H1 (cell line): ENCODE data around the gene CPPED1. TPM values are rescaled to one million over a fixed set of nuclear protein-coding genes. Genes with fewer than 3 reads are reported as not detected.

Experiments
- CTCF ChIA-PET: fragments of 300-600 bp; sonication (Branson Sonifier 250); formaldehyde crosslinking; loops from one replicate; lab custom pipeline; 2021; ENCODE audit not compliant: partially characterized antibody; lab: Charles Lee
- POLR2A ChIA-PET: fragments of 300-600 bp; sonication (Branson Sonifier 250); formaldehyde crosslinking; loops from one replicate; lab custom pipeline; 2021; ENCODE audit warnings: inconsistent platforms; ENCODE audit not compliant: partially characterized antibody; lab: Charles Lee
- DNase-seq, 2 experiments: peaks; one replicate each; pipeline versions ENCODE4 v3.0.0 to v3.0.0-alpha.2; 2010 to 2022; ENCODE audit warnings: low spot score in 2 of 2, low read depth in 1 of 2, mixed read lengths in 1 of 2
- FAIRE-seq: peaks from 2 replicates; lab custom pipeline; 2011; peaks lifted over from hg19 to GRCh38; lab: Jason Lieb, UNC
- H2AFZ ChIP-seq: 2 replicates; pipeline ENCODE4 v1.8.1; 2012; ENCODE audit warnings: low read length, inconsistent platforms
- H2AK5ac ChIP-seq: 2 replicates; pipeline ENCODE4 v1.6.1; 2013; ENCODE audit warnings: low read depth, low read length
- H2BK120ac ChIP-seq: replicated peaks from 2 replicates; pipeline ENCODE3; 2013; ENCODE audit warnings: low read depth, low read length, inconsistent platforms
- H2BK12ac ChIP-seq: 2 replicates; pipeline ENCODE4 v1.6.1; 2013; ENCODE audit warnings: low read depth, low read length
- H2BK15ac ChIP-seq: 2 replicates; pipeline ENCODE4 v1.6.1; 2013; ENCODE audit warnings: low read length
- H2BK20ac ChIP-seq: 2 replicates; pipeline ENCODE4 v1.6.1; 2013; ENCODE audit warnings: low read length
- H2BK5ac ChIP-seq: 2 replicates; pipeline ENCODE4 v1.6.1; 2013; ENCODE audit warnings: low read depth, low read length
- H3K14ac ChIP-seq: 2 replicates; pipeline ENCODE4 v1.6.1; 2013; ENCODE audit warnings: inconsistent platforms; ENCODE audit not compliant: insufficient read length
- H3K18ac ChIP-seq: 2 replicates; pipeline ENCODE4 v1.6.1; 2013; ENCODE audit warnings: low read length; ENCODE audit errors: extremely low read depth
- H3K23ac ChIP-seq: 2 replicates; pipeline ENCODE4 v1.6.1; 2013; ENCODE audit warnings: inconsistent platforms; ENCODE audit not compliant: insufficient read length
- H3K23me2 ChIP-seq: 2 replicates; pipeline ENCODE4 v1.6.1; 2013; ENCODE audit warnings: low read depth, low read length
- H3K27ac ChIP-seq: 2 replicates; pipeline ENCODE4 v1.6.1; 2011; ENCODE audit warnings: low read depth, low read length, inconsistent platforms
- H3K27me3 ChIP-seq, 4 experiments: replicated peaks in 1 of 4; 1 replicate in 1 of 4; 2 replicates in 3 of 4; pipeline versions ENCODE4 v1.6.1 to v1.8.1; 2011 to 2013; ENCODE audit warnings: low read length in 3 of 4, mild to moderate bottlenecking in 3 of 4, inconsistent platforms in 2 of 4, mixed read lengths in 2 of 4, moderate library complexity in 1 of 4; ENCODE audit not compliant: control insufficient read depth in 3 of 4, insufficient read depth in 3 of 4; ENCODE audit errors: extremely low read depth in 1 of 4
- H3K36me3 ChIP-seq, 4 experiments: 2 replicates each; pipeline versions ENCODE4 v1.6.1 to v1.8.1; 2011 to 2013; ENCODE audit warnings: mild to moderate bottlenecking in 4 of 4, low read length in 3 of 4, moderate library complexity in 2 of 4, control low read depth in 1 of 4, inconsistent platforms in 1 of 4; ENCODE audit not compliant: insufficient read depth in 4 of 4, control insufficient read depth in 2 of 4
- H3K4ac ChIP-seq: replicated peaks from 2 replicates; pipeline ENCODE3; 2013; ENCODE audit warnings: low read length, low read depth, mixed read lengths, inconsistent platforms; ENCODE audit not compliant: insufficient read length
- H3K4me1 ChIP-seq, 4 experiments: replicated peaks in 1 of 4; 1 replicate in 1 of 4; 2 replicates in 3 of 4; pipeline versions ENCODE4 v1.6.1 to v1.8.1; 2011 to 2013; ENCODE audit warnings: low read length in 3 of 4, inconsistent platforms in 2 of 4, mixed read lengths in 1 of 4; ENCODE audit not compliant: insufficient read depth in 4 of 4, control insufficient read depth in 3 of 4
- H3K4me2 ChIP-seq, 2 experiments: 2 replicates each; pipeline versions ENCODE4 v1.6.1 to v1.8.1; 2011 to 2013; ENCODE audit warnings: low read depth in 2 of 2, low read length in 2 of 2, control low read depth in 1 of 2, inconsistent platforms in 1 of 2, mild to moderate bottlenecking in 1 of 2; ENCODE audit not compliant: insufficient read depth in 1 of 2
- H3K4me3 ChIP-seq, 4 experiments: fragments of 200-600, 300-600 bp in 1 of 4; sonication (generic), shearing (Covaris generic), sonication (Bioruptor Twin) in 1 of 4; 2 replicates each; pipeline versions ENCODE4 v1.5.1 to v1.8.1; 2011 to 2016; ENCODE audit warnings: low read length in 4 of 4, low read depth in 3 of 4, control low read depth in 2 of 4, inconsistent platforms in 2 of 4, mild to moderate bottlenecking in 2 of 4, mixed read lengths in 1 of 4, moderate library complexity in 1 of 4; ENCODE audit not compliant: insufficient read depth in 2 of 4; ENCODE audit errors: extremely low read depth in 1 of 4
- H3K56ac ChIP-seq: replicated peaks from 2 replicates; pipeline ENCODE3; 2013; ENCODE audit warnings: low read depth, mild to moderate bottlenecking, mixed read lengths, low read length, inconsistent platforms; ENCODE audit not compliant: insufficient read length
- H3K79me1 ChIP-seq: 2 replicates; pipeline ENCODE4 v1.6.1; 2013; ENCODE audit warnings: low read depth, low read length, control low read depth
- H3K79me2 ChIP-seq, 2 experiments: 2 replicates each; pipeline versions ENCODE4 v1.6.1 to v1.8.1; 2012 to 2013; ENCODE audit warnings: low read length in 2 of 2, mild to moderate bottlenecking in 2 of 2, inconsistent platforms in 1 of 2; ENCODE audit not compliant: insufficient read depth in 2 of 2, control insufficient read depth in 1 of 2
- H3K9ac ChIP-seq, 4 experiments: replicated peaks in 1 of 4; 1 replicate in 1 of 4; 2 replicates in 3 of 4; pipeline versions ENCODE4 v1.6.1 to v1.8.1; 2011 to 2013; ENCODE audit warnings: low read depth in 3 of 4, low read length in 3 of 4, control low read depth in 2 of 4, mild to moderate bottlenecking in 2 of 4, moderate library complexity in 2 of 4, inconsistent platforms in 1 of 4; ENCODE audit errors: extremely low read depth in 1 of 4
- H3K9me3 ChIP-seq, 2 experiments: 2 replicates each; pipeline versions ENCODE4 v1.6.1 to v1.8.1; 2012 to 2013; ENCODE audit warnings: mild to moderate bottlenecking in 2 of 2, moderate library complexity in 2 of 2, control low read depth in 1 of 2, inconsistent platforms in 1 of 2, low read depth in 1 of 2, low read length in 1 of 2, mixed read lengths in 1 of 2; ENCODE audit not compliant: insufficient read depth in 2 of 2
- H4K20me1 ChIP-seq, 2 experiments: replicated peaks in 1 of 2; 2 replicates each; pipeline versions ENCODE3 to v1.8.1; 2011 to 2013; ENCODE audit warnings: inconsistent platforms in 2 of 2, low read length in 2 of 2, mild to moderate bottlenecking in 1 of 2; ENCODE audit not compliant: insufficient read depth in 2 of 2, control insufficient read depth in 1 of 2
- H4K5ac ChIP-seq: 2 replicates; pipeline ENCODE4 v1.6.1; 2013; ENCODE audit warnings: low read length, low read depth, mixed read lengths, inconsistent platforms; ENCODE audit not compliant: insufficient read length
- H4K8ac ChIP-seq: 2 replicates; pipeline ENCODE4 v1.8.0; 2013; ENCODE audit warnings: mild to moderate bottlenecking, moderate library complexity, low read length, inconsistent platforms; ENCODE audit not compliant: insufficient read depth; ENCODE audit errors: extremely low read depth
- H4K91ac ChIP-seq: replicated peaks from 2 replicates; pipeline ENCODE3; 2013; ENCODE audit warnings: low read length, mixed read lengths, inconsistent platforms; ENCODE audit not compliant: insufficient read length
- CHD1 ChIP-seq: IDR thresholded peaks from 2 replicates; pipeline ENCODE4 v1.6.1; 2012; ENCODE audit warnings: low read depth, low read length, improper control_type of control experiment
- HDAC6 ChIP-seq: IDR thresholded peaks from one replicate; pipeline ENCODE4 v1.7.1; 2012; ENCODE audit warnings: low read depth, mild to moderate bottlenecking, inconsistent platforms, low read length, moderate library complexity
- NRF1 ChIP-seq: IDR thresholded peaks from 2 replicates; pipeline ENCODE4 v1.6.1; 2011; ENCODE audit warnings: mild to moderate bottlenecking, low read depth, low read length, improper control_type of control experiment
- POLR2A ChIP-seq, 2 experiments: IDR thresholded peaks; 1 replicate in 1 of 2; 2 replicates in 1 of 2; pipeline ENCODE4 v1.6.1; 2011; ENCODE audit warnings: low read depth in 2 of 2, low read length in 2 of 2, mild to moderate bottlenecking in 2 of 2; ENCODE audit errors: control extremely low read depth in 1 of 2
- SUZ12 ChIP-seq: fragments of 200-600 bp; sonication (generic); IDR thresholded peaks from 2 replicates; pipeline ENCODE4 v1.6.1; 2012; ENCODE audit warnings: mild to moderate bottlenecking, inconsistent platforms, low read length, moderate library complexity, mixed read lengths
- WGBS, 2 experiments: shearing (Covaris generic) in 1 of 2; methylation state at CpG; one replicate each; pipeline versions ENCODE4 v1.1.6 to v1.1.7; 2013 to 2015; ENCODE audit warnings: low lambda C conversion rate in 2 of 2, mixed read lengths in 2 of 2, inconsistent platforms in 1 of 2, low coverage in 1 of 2, missing lambda C conversion rate in 1 of 2; ENCODE audit not compliant: insufficient replicate concordance in 2 of 2, insufficient coverage in 1 of 2, insufficient read length in 1 of 2; ENCODE audit errors: extremely low coverage in 1 of 2, missing lambda C conversion rate in 1 of 2; 5-methylcytosine and 5-hydroxymethylcytosine counted together
- polyA plus RNA-seq, 7 experiments: library from polyadenylated mRNA; depleted of rRNA in 3 of 7; stranded (reverse) in 5 of 7; unstranded in 2 of 7; fragments of >200 nt in 5 of 7; fragments of 200-250 nt in 2 of 7; gene quantifications; 1 replicate in 5 of 7; 2 replicates in 1 of 7; 4 replicates in 1 of 7; pipeline versions ENCODE4 v1.2.1 to v1.2.3, GENCODE V29; 2011 to 2013; ENCODE audit warnings: missing spikeins in 2 of 7, mixed read lengths in 2 of 7
- total RNA-seq: library from RNA; stranded (reverse); fragmentation: NEBNext Ultra II Directional; extraction: Animal tissue kit (Norgen Biotek cat#: 25700); gene quantifications from 2 replicates; pipeline ENCODE4 v1.2.1, GENCODE V29; 2021

The CPPED1 gene
- total and polyA plus RNA-seq, 2 of the 8 experiments (the other 6 are each of a cell fraction or from before 2014, with no cell fraction given) = 3.5 to 11.2 TPM

- no peak overlapping the region for H2BK15ac ChIP-seq
- CTCF ChIA-PET = no interaction called here
- FAIRE-seq = no peak
Measured at GRCh38 chr16:12716658-12717057, 87.0 kb downstream of the CPPED1 start.

More at GRCh38 chr16:12716658-12717057, 87.0 kb downstream of the CPPED1 start:
- no peaks in the 10 kb centered on the region for H3K79me2 ChIP-seq
- no peak overlapping the region for H2BK12ac ChIP-seq
- H3K18ac ChIP-seq = no peak overlapping the region
- H3K27me3 ChIP-seq = no peaks in the 10 kb centered on the region; a peak in 1 of 7 replicates
- no peak for DNase-seq
- no peaks in the 10 kb centered on the region for H3K9me3 ChIP-seq
- no peak overlapping the region for H3K4ac ChIP-seq
- TF ChIP-seq CHD1 = no peak
- no peak for TF ChIP-seq POLR2A (IDR thresholded peaks at IDR 0.05; ENCODE audit: control extremely low read depth in 1 of 2, low read depth in 2 of 2, low read length in 2 of 2)
- no peak for TF ChIP-seq SUZ12
- TF ChIP-seq HDAC6 = no peak
- no peak for TF ChIP-seq NRF1
- no peak overlapping the region for H3K27ac ChIP-seq
- H2AK5ac ChIP-seq = no peak overlapping the region
- H3K23me2 ChIP-seq = no peaks in the 10 kb centered on the region
- no peaks in the 10 kb centered on the region; a peak in 1 of 8 replicates for H3K36me3 ChIP-seq
- H4K5ac ChIP-seq = no peak overlapping the region
- H3K14ac ChIP-seq = no peak overlapping the region
- H4K20me1 ChIP-seq = no peaks in the 10 kb centered on the region
- no peaks in the 10 kb centered on the region for H3K79me1 ChIP-seq
- H4K8ac ChIP-seq = no peak overlapping the region
- no peak overlapping the region for H2BK20ac ChIP-seq
- H2BK5ac ChIP-seq = no peak overlapping the region
- H3K56ac ChIP-seq = no peak overlapping the region
- no peak overlapping the region for H2AFZ ChIP-seq
- H3K23ac ChIP-seq = no peak overlapping the region
- H3K4me3 ChIP-seq = no peak overlapping the region
- no peak overlapping the region for H2BK120ac ChIP-seq
- H4K91ac ChIP-seq = no peak overlapping the region
- no peak overlapping the region; a peak in 1 of 7 replicates for H3K9ac ChIP-seq
- WGBS, 2 experiments = 97% methylated on average over 3 of the region's 3 CpGs; no CpG with 5 or more reads in 1 of the 2 experiments
- H3K4me1 ChIP-seq = no peaks in the 10 kb centered on the region
- no peak overlapping the region for H3K4me2 ChIP-seq
- POLR2A ChIA-PET = no interaction called here
